Right renal pelvis (tissue), 4 donors: ENCODE measurements around the gene EML4. TPM values are rescaled to one million over a fixed set of nuclear protein-coding genes. Genes with fewer than 3 reads are reported as not detected.
"Not testable (repeated sequence)": the region's sequence is repeated elsewhere in the genome, so short reads cannot be mapped to it uniquely, and the experiment has no call there.

ENCODE experiments used
- DNase-seq, 4 donors: peaks; one replicate each; pipeline ENCODE4 v3.0.0-alpha.2; 2013; ENCODE audit warnings: low read depth in 4 of 4, low spot score in 3 of 4, missing footprints in 1 of 4
- polyA plus RNA-seq, 4 donors: library from polyadenylated mRNA; unstranded; fragments of 120-200 nt; gene quantifications; one replicate each; pipeline ENCODE4 v1.2.1, GENCODE V29; 2013; ENCODE audit not compliant: insufficient read length in 4 of 4

Gene EML4
- polyA plus RNA-seq, 4 donors = 91.4 to 124 (median 114) TPM

GRCh38 chr2:42367835-42368234, 198.7 kb downstream of the EML4 start:
- peak in 2 of 4 donors; percentile 28 to 69 for DNase-seq

- no peak for DNase-seq
These were observed 199.8 kb downstream of the EML4 start for GRCh38 chr2:42368817-42369531.

- DNase-seq = peak; percentile 74 to 93 (median 84)
These were observed 200.5 kb downstream of the EML4 start for GRCh38 chr2:42369532-42370229.

- DNase-seq = no peak
These were observed 202.7 kb downstream of the EML4 start for GRCh38 chr2:42371611-42372473.

GRCh38 chr2:42372474-42373200, 203.5 kb downstream of the EML4 start:
- DNase-seq = no peak

- no peak for DNase-seq
These were observed 207.6 kb downstream of the EML4 start for GRCh38 chr2:42376758-42377157.

- DNase-seq = no peak
These were observed 209.3 kb downstream of the EML4 start for GRCh38 chr2:42378415-42378814.

GRCh38 chr2:42380026-42380425, 210.9 kb downstream of the EML4 start:
- not testable (repeated sequence) for DNase-seq

- no peak for DNase-seq
These were observed 213.0 kb downstream of the EML4 start for GRCh38 chr2:42382144-42382543.

Other genes starting within 250 kb of the EML4 start
- 100 to 1,000 TPM; 293 to 370 (median 363) TPM for gene PKDCC, start 121.3 kb upstream of the EML4 start, polyA plus RNA-seq
- gene COX7A2L, start 191.9 kb downstream of the EML4 start, polyA plus RNA-seq = 100 to 1,000 TPM; 188 to 234 (median 195) TPM